WTC11 (cell line): ENCODE measurements around the gene CFL1. TPM values are rescaled to one million over a fixed set of nuclear protein-coding genes. Genes with fewer than 3 reads are reported as not detected.
A peak's percentile ranks its signal among the peaks of the same experiment; 100 is the strongest.

ENCODE experiments used
- ARID4B ChIP-seq: sonication (generic); formaldehyde crosslinking; IDR thresholded peaks from 2 replicates; pipeline ENCODE4 v1.8.0; 2023; ENCODE audit warnings: missing genetic modification reagents, mild to moderate bottlenecking, borderline replicate concordance
- CTCF ChIP-seq: fragments of 200-600 bp; IDR thresholded peaks from 2 replicates; pipeline ENCODE4 v1.8.0; 2022; ENCODE audit warnings: antibody characterized with exemption
- E2F5 ChIP-seq: sonication (generic); formaldehyde crosslinking; IDR thresholded peaks from 2 replicates; pipeline ENCODE4 v1.8.1; 2022; ENCODE audit warnings: mild to moderate bottlenecking, moderate library complexity, missing genetic modification reagents
- ELF4 ChIP-seq: sonication (generic); formaldehyde crosslinking; IDR thresholded peaks from 2 replicates; pipeline ENCODE4 v1.8.1; 2022; ENCODE audit warnings: low read depth, mild to moderate bottlenecking, moderate library complexity, missing genetic modification reagents
- ERG ChIP-seq: fragments of 250-450 bp; sonication (Bioruptor Pico); IDR thresholded peaks from 2 replicates; pipeline ENCODE4 v1.8.0; 2021; ENCODE audit warnings: mild to moderate bottlenecking
- ETV6 ChIP-seq: sonication (generic); formaldehyde crosslinking; IDR thresholded peaks from 2 replicates; pipeline ENCODE4 v1.8.1; 2022; ENCODE audit warnings: mild to moderate bottlenecking, missing genetic modification reagents
- GABPB1 ChIP-seq: sonication (generic); formaldehyde crosslinking; IDR thresholded peaks from 2 replicates; pipeline ENCODE4 v1.8.1; 2023; ENCODE audit warnings: mild to moderate bottlenecking, missing genetic modification reagents
- IRF2 ChIP-seq: sonication (generic); formaldehyde crosslinking; IDR thresholded peaks from 2 replicates; pipeline ENCODE4 v1.8.0; 2022; ENCODE audit warnings: low read depth, missing genetic modification reagents, borderline replicate concordance
- JAZF1 ChIP-seq: fragments of 250-450 bp; sonication (Bioruptor Pico); IDR thresholded peaks from 2 replicates; pipeline ENCODE4 v1.9.0; 2021; ENCODE audit warnings: moderate library complexity, mild to moderate bottlenecking, inconsistent platforms
- PRRX2 ChIP-seq: fragments of 250-450 bp; sonication (Bioruptor Pico); IDR thresholded peaks from 2 replicates; pipeline ENCODE4 v1.8.0; 2021; ENCODE audit warnings: mild to moderate bottlenecking
- RELA ChIP-seq: sonication (generic); formaldehyde crosslinking; IDR thresholded peaks from 2 replicates; pipeline ENCODE4 v1.8.1; 2022; ENCODE audit warnings: missing genetic modification reagents, mild to moderate bottlenecking, borderline replicate concordance
- RORB ChIP-seq: fragments of 250-450 bp; sonication (Bioruptor Pico); IDR thresholded peaks from 2 replicates; pipeline ENCODE4 v1.9.0; 2021; ENCODE audit warnings: mild to moderate bottlenecking
- SP1 ChIP-seq: sonication (generic); formaldehyde crosslinking; conservative IDR thresholded peaks from 2 replicates; pipeline ENCODE4 v1.8.1; 2022; ENCODE audit warnings: missing genetic modification reagents
- TEAD1 ChIP-seq: sonication (generic); formaldehyde crosslinking; IDR thresholded peaks from 2 replicates; pipeline ENCODE4 v1.8.0; 2022; ENCODE audit warnings: mild to moderate bottlenecking, missing genetic modification reagents
- USF2 ChIP-seq: sonication (generic); formaldehyde crosslinking; IDR thresholded peaks from 2 replicates; pipeline ENCODE4 v1.8.1; 2023; ENCODE audit warnings: mild to moderate bottlenecking, missing genetic modification reagents, moderate library complexity
- ZMAT4 ChIP-seq: fragments of 250-450 bp; sonication (Bioruptor Pico); IDR thresholded peaks from 2 replicates; pipeline ENCODE4 v1.9.0; 2021; ENCODE audit warnings: mild to moderate bottlenecking
- ZNF263 ChIP-seq: sonication (generic); formaldehyde crosslinking; IDR thresholded peaks from 2 replicates; pipeline ENCODE4 v1.8.1; 2022; ENCODE audit warnings: low read depth, mild to moderate bottlenecking, moderate library complexity, missing genetic modification reagents
- ZNF317 ChIP-seq: sonication (generic); formaldehyde crosslinking; IDR thresholded peaks from 2 replicates; pipeline ENCODE4 v1.8.1; 2023; ENCODE audit warnings: low read depth, mild to moderate bottlenecking, moderate library complexity, missing genetic modification reagents, borderline replicate concordance
- ZNF416 ChIP-seq: fragments of 250-450 bp; sonication (Bioruptor Pico); IDR thresholded peaks from 2 replicates; pipeline ENCODE4 v1.9.0; 2021; ENCODE audit warnings: mild to moderate bottlenecking, inconsistent platforms
- ZNF425 ChIP-seq: fragments of 250-450 bp; sonication (Bioruptor Pico); conservative IDR thresholded peaks from 2 replicates; pipeline ENCODE4 v1.9.0; 2021; ENCODE audit warnings: mild to moderate bottlenecking
- ZNF532 ChIP-seq: fragments of 250-450 bp; sonication (Bioruptor Pico); IDR thresholded peaks from 2 replicates; pipeline ENCODE4 v1.9.0; 2021; ENCODE audit warnings: mild to moderate bottlenecking, borderline replicate concordance
- total RNA-seq: library from RNA; stranded (reverse); gene quantifications from 3 replicates; pipeline ENCODE4 v1.2.3, GENCODE V29; 2021

The CFL1 gene
- total RNA-seq, 1 experiment from 2014 or later: 1,073 TPM

GRCh38 chr11:65890324-65891218 is 32.6 kb upstream of the CFL1 start, which contains the start of gene CCDC85B (continued):
- TF ChIP-seq ELF4 (CRISPR knock-in tag) (0 out of 2 replicates have a peak, but pooled peaks have one; percentile 71), ZNF532 (CRISPR knock-in tag) (no peak), CTCF (no peak), ZMAT4 (CRISPR knock-in tag) (no peak), USF2 (CRISPR knock-in tag) (peak; percentile 62), PRRX2 (CRISPR knock-in tag) (no peak), ZNF416 (no peak), ZNF317 (CRISPR knock-in tag) (no peak), JAZF1 (CRISPR knock-in tag) (no peak), ETV6 (CRISPR knock-in tag) (peak; percentile 87; the same call in 1 of the 2 replicates), ERG (CRISPR knock-in tag) (no peak), ZNF263 (CRISPR knock-in tag) (peak; percentile 18; the same call in 1 of the 2 replicates), ARID4B (peak; percentile 71), ZNF425 (no peak), GABPB1 (CRISPR knock-in tag) (peak; percentile 56; the same call in 1 of the 2 replicates), E2F5 (CRISPR knock-in tag) (peak; percentile 87), RORB (CRISPR knock-in tag) (no peak), RELA (CRISPR knock-in tag) (peak; percentile 88), IRF2 (CRISPR knock-in tag) (no peak), TEAD1 (CRISPR knock-in tag) (peak; percentile 95), SP1 (CRISPR knock-in tag) (peak; percentile 97)
